Endodermal cell (in vitro differentiated cells): ENCODE data around the gene PPARG. TPM values are rescaled to one million over a fixed set of nuclear protein-coding genes. Genes with fewer than 3 reads are reported as not detected.

Experiments
- DNase-seq: peaks from one replicate; pipeline ENCODE4 v3.0.0-alpha.2; 2017
- H3K27ac ChIP-seq: 2 replicates; pipeline ENCODE4 v1.5.1; 2013; ENCODE audit warnings: mild to moderate bottlenecking, low read depth, low read length, moderate library complexity
- H3K27me3 ChIP-seq: 2 replicates; pipeline ENCODE4 v1.6.1; 2013; ENCODE audit warnings: mild to moderate bottlenecking, low read length, moderate library complexity; ENCODE audit not compliant: insufficient read depth, control insufficient read depth, poor library complexity, severe bottlenecking
- H3K36me3 ChIP-seq: 2 replicates; pipeline ENCODE4 v1.7.0; 2013; ENCODE audit warnings: mild to moderate bottlenecking, low read length, moderate library complexity; ENCODE audit not compliant: control insufficient read depth, insufficient read depth
- H3K4me1 ChIP-seq: one replicate; pipeline ENCODE4 v1.7.0; 2013; ENCODE audit warnings: low read length; ENCODE audit not compliant: control insufficient read depth, insufficient read depth
- H3K4me3 ChIP-seq: 2 replicates; pipeline ENCODE4 v1.5.1; 2013; ENCODE audit warnings: mild to moderate bottlenecking, low read length, moderate library complexity
- H3K9ac ChIP-seq: 2 replicates; pipeline ENCODE4 v1.6.1; 2013; ENCODE audit warnings: mild to moderate bottlenecking, low read length, moderate library complexity; ENCODE audit not compliant: poor library complexity, severe bottlenecking; ENCODE audit errors: extremely low read depth
- H3K9me3 ChIP-seq: 2 replicates; pipeline ENCODE4 v1.6.1; 2013; ENCODE audit warnings: mild to moderate bottlenecking, low read length, moderate library complexity; ENCODE audit not compliant: control insufficient read depth
- H3K27ac Mint-ChIP-seq: 2 replicates; pipeline ENCODE4 v1.8.0; 2020; ENCODE audit warnings: mixed read lengths
- H3K27me3 Mint-ChIP-seq: 2 replicates; pipeline ENCODE4 v1.8.0; 2021; ENCODE audit warnings: mild to moderate bottlenecking, mixed read lengths; ENCODE audit not compliant: insufficient read depth
- H3K36me3 Mint-ChIP-seq: 2 replicates; pipeline ENCODE4 v1.8.0; 2020; ENCODE audit warnings: low read depth, mixed read lengths
- H3K4me1 Mint-ChIP-seq: 2 replicates; pipeline ENCODE4 v1.8.0; 2020; ENCODE audit warnings: mixed read lengths
- H3K4me3 Mint-ChIP-seq: 2 replicates; pipeline ENCODE4 v1.8.0; 2020; ENCODE audit warnings: mild to moderate bottlenecking, moderate library complexity, mixed read lengths
- H3K9me3 Mint-ChIP-seq: 2 replicates; pipeline ENCODE4 v1.8.0; 2020; ENCODE audit warnings: mild to moderate bottlenecking, mixed read lengths
- CTCF ChIP-seq: fragments of 200-600 bp; sonication (generic); conservative IDR thresholded peaks from 2 replicates; pipeline ENCODE4 v1.5.0; 2021; ENCODE audit warnings: antibody characterized with exemption, mild to moderate bottlenecking
- WGBS, 2 experiments: methylation state at CpG; one replicate each; pipeline versions ENCODE4 v1.1.5 to v1.1.7; 2013; ENCODE audit warnings: missing lambda C conversion rate in 2 of 2, mixed read lengths in 1 of 2; ENCODE audit not compliant: insufficient coverage in 1 of 2, insufficient read length in 1 of 2; 5-methylcytosine and 5-hydroxymethylcytosine counted together
- total RNA-seq, 2 donors: library from RNA; stranded (reverse); fragmentation: NEBNext Ultra II Directional in 1 of 2; extraction: Animal tissue kit (Norgen Biotek cat#: 25700) in 1 of 2; gene quantifications; 2 replicates in 1 of 2; 3 replicates in 1 of 2; pipeline ENCODE4 v1.2.1, GENCODE V29; 2021

The PPARG gene
- total RNA-seq, 2 donors from 2014 or later: 3.8 to 4.5 TPM

- no peak overlapping the region for H3K4me3 ChIP-seq
- H3K27me3 ChIP-seq: peaks cover 97% of the 10 kb centered on the region
- no peak for TF ChIP-seq CTCF
- no peak overlapping the region for H3K27ac ChIP-seq
- Mint-ChIP-seq H3K4me1 (no peaks in the 10 kb centered on the region), H3K27me3 (peaks cover 82% of the 10 kb centered on the region), H3K27ac (no peak overlapping the region), H3K36me3 (no peaks in the 10 kb centered on the region), H3K4me3 (no peak overlapping the region), H3K9me3 (no peaks in the 10 kb centered on the region)
- 87 to 95% methylated on average over 6 of the region's 6 CpGs for WGBS, 2 experiments
- no peak overlapping the region for H3K9ac ChIP-seq
- H3K4me1 ChIP-seq: no peaks in the 10 kb centered on the region
- no peaks in the 10 kb centered on the region for H3K9me3 ChIP-seq
- no peaks in the 10 kb centered on the region for H3K36me3 ChIP-seq
- DNase-seq: no peak
These were observed 145.0 kb downstream of the PPARG start for GRCh38 chr3:12433823-12434222.

DNA sequence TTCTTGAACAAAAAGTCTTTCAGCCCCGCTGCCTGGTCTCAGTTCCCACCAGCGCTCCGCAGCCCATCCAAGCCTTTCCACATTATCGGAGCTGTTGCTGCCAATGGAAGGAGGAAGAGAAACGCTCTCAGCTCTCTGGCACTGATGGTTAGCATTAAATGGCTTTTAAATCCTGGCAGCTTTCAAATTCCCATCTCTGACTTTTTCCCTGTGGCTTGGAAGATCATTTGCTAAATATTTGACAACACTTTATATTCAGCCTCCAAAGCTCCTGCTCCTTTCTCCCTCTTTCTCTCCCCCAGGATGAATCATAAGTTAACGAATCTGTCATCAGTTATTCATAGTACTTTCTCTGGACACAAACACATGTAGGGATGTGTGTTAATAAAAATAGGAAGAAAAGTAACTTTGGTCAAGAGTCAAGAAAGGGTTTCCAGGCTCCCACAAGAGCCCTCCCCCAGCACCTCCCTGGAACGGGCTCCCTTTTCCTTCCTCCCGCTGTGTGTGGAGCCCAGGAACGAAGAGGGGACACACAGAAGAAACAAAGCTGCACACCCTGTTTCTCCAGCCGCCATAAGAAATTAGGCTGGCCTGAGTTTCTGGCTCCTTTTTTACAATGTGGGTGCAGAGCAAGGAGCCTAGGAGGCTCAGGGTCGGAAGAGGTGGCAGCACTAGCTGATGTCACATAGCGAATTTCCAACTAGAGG is 147.8 kb downstream of the PPARG start:
- TF ChIP-seq CTCF: no peak

DNA sequence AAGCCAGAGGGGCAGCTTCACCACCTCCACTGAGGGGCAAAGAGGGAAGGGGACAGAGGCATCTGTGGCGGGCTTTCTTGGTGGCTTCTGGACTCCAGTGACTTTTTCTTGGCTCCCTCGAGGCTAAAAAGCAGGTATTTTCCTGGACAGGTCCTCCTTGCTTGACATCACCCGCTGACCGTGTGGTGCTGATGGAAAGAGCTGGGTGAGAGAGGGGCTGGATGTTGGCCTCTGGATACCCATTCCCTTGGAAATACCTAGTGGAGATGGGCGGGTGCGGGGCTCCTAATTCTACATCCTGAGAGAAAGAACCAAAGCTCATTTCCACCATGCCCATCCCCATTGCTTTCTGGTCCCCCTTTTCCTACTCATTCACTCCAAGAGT is 148.3 kb downstream of the PPARG start:
- Histone ChIP-seq H3K4me1 (no peaks in the 10 kb centered on the region), H3K27me3 (peaks cover 98% of the 10 kb centered on the region), H3K4me3 (no peak overlapping the region), H3K9ac (no peak overlapping the region), H3K36me3 (no peaks in the 10 kb centered on the region), H3K9me3 (no peaks in the 10 kb centered on the region), H3K27ac (no peak overlapping the region)
- no peak overlapping the region for H3K27ac Mint-ChIP-seq
- no peaks in the 10 kb centered on the region for H3K4me1 Mint-ChIP-seq
- H3K36me3 Mint-ChIP-seq: no peaks in the 10 kb centered on the region
- TF ChIP-seq CTCF: no peak
- no peaks in the 10 kb centered on the region for H3K9me3 Mint-ChIP-seq
- H3K27me3 Mint-ChIP-seq: peaks cover 87% of the 10 kb centered on the region
- DNase-seq: peak; percentile 33
- 91 to 98% methylated on average over 5 to 6 of the region's 6 CpGs for WGBS, 2 experiments
- no peak overlapping the region for H3K4me3 Mint-ChIP-seq

More for the DNA sequence above, 147.8 kb downstream of the PPARG start:
- Histone ChIP-seq H3K4me3 (no peak overlapping the region), H3K36me3 (no peaks in the 10 kb centered on the region), H3K9ac (no peak overlapping the region), H3K4me1 (no peaks in the 10 kb centered on the region), H3K27ac (no peak overlapping the region), H3K9me3 (no peaks in the 10 kb centered on the region), H3K27me3 (peaks cover 97% of the 10 kb centered on the region)
- Mint-ChIP-seq H3K27me3 (peaks cover 84% of the 10 kb centered on the region), H3K36me3 (no peaks in the 10 kb centered on the region), H3K27ac (no peak overlapping the region), H3K4me3 (no peak overlapping the region), H3K4me1 (no peaks in the 10 kb centered on the region), H3K9me3 (no peaks in the 10 kb centered on the region)
- DNase-seq: peak; percentile 31
- 86 to 93% methylated on average over 4 to 12 of the region's 12 CpGs for WGBS, 2 experiments
